Measurements from ENCODE around the gene RAB3IL1.

Gene RAB3IL1

GRCh38 chr11:61868571-61869428 lies 48.6 kb downstream of the RAB3IL1 start:
- Histone ChIP-seq H3K9ac (ENCODE audit: low read length) (no peak overlapping the region), H3K4me1 (ENCODE audit: control insufficient read depth, insufficient read depth, low read length) (peaks cover 20% of the 10 kb centered on the region), H3K4me3 (ENCODE audit: low read length) (no peak overlapping the region), H3K36me3 (ENCODE audit: control insufficient read depth, insufficient read depth, low read length, severe bottlenecking) (peaks cover 38% of the 10 kb centered on the region), H3K27me3 (replicated peaks; ENCODE audit: control insufficient read depth, insufficient read depth, low read length) (no peaks in the 10 kb centered on the region), H3K9me3 (ENCODE audit: control insufficient read depth, low read length) (no peaks in the 10 kb centered on the region)
- no peak for DNase-seq (ENCODE audit: low read depth)

- Histone ChIP-seq H3K36me3 (ENCODE audit: control insufficient read depth, insufficient read depth, low read length, severe bottlenecking) (peaks cover 44% of the 10 kb centered on the region), H3K4me1 (ENCODE audit: control insufficient read depth, insufficient read depth, low read length) (peaks cover 20% of the 10 kb centered on the region), H3K9me3 (ENCODE audit: control insufficient read depth, low read length) (no peaks in the 10 kb centered on the region)
Measured at GRCh38 chr11:61866958-61867343, 50.4 kb downstream of the RAB3IL1 start.

GRCh38 chr11:61866231-61866957 lies 51.0 kb downstream of the RAB3IL1 start:
- peaks cover 50% of the 10 kb centered on the region for H3K36me3 ChIP-seq (ENCODE audit: control insufficient read depth, insufficient read depth, low read length, severe bottlenecking)

More at GRCh38 chr11:61866958-61867343, 50.4 kb downstream of the RAB3IL1 start:
- H3K9ac ChIP-seq (ENCODE audit: low read length): no peak overlapping the region
- no peak for DNase-seq (ENCODE audit: low read depth)
- no peak overlapping the region for H3K4me3 ChIP-seq (ENCODE audit: low read length)
- H3K27me3 ChIP-seq (replicated peaks; ENCODE audit: control insufficient read depth, insufficient read depth, low read length): no peaks in the 10 kb centered on the region

GRCh38 chr11:61864814-61865775 lies 52.3 kb downstream of the RAB3IL1 start:
- peaks cover 4% of the 10 kb centered on the region for H3K4me1 ChIP-seq (ENCODE audit: control insufficient read depth, insufficient read depth, low read length)
- peaks cover 60% of the 10 kb centered on the region for H3K36me3 ChIP-seq (ENCODE audit: control insufficient read depth, insufficient read depth, low read length, severe bottlenecking)
- H3K4me3 ChIP-seq (ENCODE audit: low read length): no peak overlapping the region
- no peaks in the 10 kb centered on the region for H3K9me3 ChIP-seq (ENCODE audit: control insufficient read depth, low read length)
- no peaks in the 10 kb centered on the region for H3K27me3 ChIP-seq (replicated peaks; ENCODE audit: control insufficient read depth, insufficient read depth, low read length)
- no peak for DNase-seq (ENCODE audit: low read depth)
- no peak overlapping the region for H3K9ac ChIP-seq (ENCODE audit: low read length)

More at GRCh38 chr11:61866231-61866957, 51.0 kb downstream of the RAB3IL1 start:
- no peak overlapping the region for H3K9ac ChIP-seq (ENCODE audit: low read length)
- no peaks in the 10 kb centered on the region for H3K27me3 ChIP-seq (replicated peaks; ENCODE audit: control insufficient read depth, insufficient read depth, low read length)
- H3K4me3 ChIP-seq (ENCODE audit: low read length): no peak overlapping the region
- H3K9me3 ChIP-seq (ENCODE audit: control insufficient read depth, low read length): no peaks in the 10 kb centered on the region
- peaks cover 17% of the 10 kb centered on the region for H3K4me1 ChIP-seq (ENCODE audit: control insufficient read depth, insufficient read depth, low read length)
- no peak for DNase-seq (ENCODE audit: low read depth)

- no peak for DNase-seq (ENCODE audit: low read depth)
- no peaks in the 10 kb centered on the region for H3K9me3 ChIP-seq (ENCODE audit: control insufficient read depth, low read length)
- peaks cover 74% of the 10 kb centered on the region for H3K36me3 ChIP-seq (ENCODE audit: control insufficient read depth, insufficient read depth, low read length, severe bottlenecking)
- no peak overlapping the region for H3K9ac ChIP-seq (ENCODE audit: low read length)
- no peaks in the 10 kb centered on the region for H3K4me1 ChIP-seq (ENCODE audit: control insufficient read depth, insufficient read depth, low read length)
- no peaks in the 10 kb centered on the region for H3K27me3 ChIP-seq (replicated peaks; ENCODE audit: control insufficient read depth, insufficient read depth, low read length)
- no peak overlapping the region for H3K4me3 ChIP-seq (ENCODE audit: low read length)
Measured at GRCh38 chr11:61863548-61864081, 53.8 kb downstream of the RAB3IL1 start.

GRCh38 chr11:61862714-61863547 lies 54.4 kb downstream of the RAB3IL1 start:
- no peak overlapping the region for H3K4me3 ChIP-seq (ENCODE audit: low read length)
- DNase-seq (ENCODE audit: low read depth): no peak
- no peaks in the 10 kb centered on the region for H3K9me3 ChIP-seq (ENCODE audit: control insufficient read depth, low read length)
- H3K27me3 ChIP-seq (replicated peaks; ENCODE audit: control insufficient read depth, insufficient read depth, low read length): no peaks in the 10 kb centered on the region
- no peak overlapping the region for H3K9ac ChIP-seq (ENCODE audit: low read length)
- no peaks in the 10 kb centered on the region for H3K4me1 ChIP-seq (ENCODE audit: control insufficient read depth, insufficient read depth, low read length)
- H3K36me3 ChIP-seq (ENCODE audit: control insufficient read depth, insufficient read depth, low read length, severe bottlenecking): peaks cover 76% of the 10 kb centered on the region

DNA sequence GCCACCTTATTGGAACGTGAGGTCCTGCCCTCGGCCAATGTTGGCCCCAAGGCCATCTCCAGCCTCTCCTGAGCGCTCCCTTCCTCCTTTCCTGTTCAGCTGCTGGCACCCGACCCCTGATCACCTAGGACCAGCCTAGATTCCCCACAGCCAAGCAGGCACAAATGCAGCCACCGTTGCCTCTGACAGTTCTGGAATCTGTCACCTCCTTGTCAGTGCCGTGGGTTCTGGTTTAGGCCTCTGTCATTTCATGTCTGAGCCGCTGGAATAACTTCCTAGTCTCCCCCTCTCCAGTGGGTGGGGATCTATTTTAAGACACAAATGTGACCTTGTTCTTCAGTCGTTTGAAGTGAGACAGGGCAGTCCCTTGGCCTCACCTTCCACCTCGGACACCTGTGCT lies 55.7 kb downstream of the RAB3IL1 start:
- Histone ChIP-seq H3K4me1 (ENCODE audit: control insufficient read depth, insufficient read depth, low read length) (no peaks in the 10 kb centered on the region), H3K9ac (ENCODE audit: low read length) (no peak overlapping the region), H3K36me3 (ENCODE audit: control insufficient read depth, insufficient read depth, low read length, severe bottlenecking) (peaks cover 86% of the 10 kb centered on the region), H3K27me3 (replicated peaks; ENCODE audit: control insufficient read depth, insufficient read depth, low read length) (no peaks in the 10 kb centered on the region), H3K9me3 (ENCODE audit: control insufficient read depth, low read length) (no peaks in the 10 kb centered on the region), H3K4me3 (ENCODE audit: low read length) (no peak overlapping the region)
- DNase-seq (ENCODE audit: low read depth): no peak

DNA sequence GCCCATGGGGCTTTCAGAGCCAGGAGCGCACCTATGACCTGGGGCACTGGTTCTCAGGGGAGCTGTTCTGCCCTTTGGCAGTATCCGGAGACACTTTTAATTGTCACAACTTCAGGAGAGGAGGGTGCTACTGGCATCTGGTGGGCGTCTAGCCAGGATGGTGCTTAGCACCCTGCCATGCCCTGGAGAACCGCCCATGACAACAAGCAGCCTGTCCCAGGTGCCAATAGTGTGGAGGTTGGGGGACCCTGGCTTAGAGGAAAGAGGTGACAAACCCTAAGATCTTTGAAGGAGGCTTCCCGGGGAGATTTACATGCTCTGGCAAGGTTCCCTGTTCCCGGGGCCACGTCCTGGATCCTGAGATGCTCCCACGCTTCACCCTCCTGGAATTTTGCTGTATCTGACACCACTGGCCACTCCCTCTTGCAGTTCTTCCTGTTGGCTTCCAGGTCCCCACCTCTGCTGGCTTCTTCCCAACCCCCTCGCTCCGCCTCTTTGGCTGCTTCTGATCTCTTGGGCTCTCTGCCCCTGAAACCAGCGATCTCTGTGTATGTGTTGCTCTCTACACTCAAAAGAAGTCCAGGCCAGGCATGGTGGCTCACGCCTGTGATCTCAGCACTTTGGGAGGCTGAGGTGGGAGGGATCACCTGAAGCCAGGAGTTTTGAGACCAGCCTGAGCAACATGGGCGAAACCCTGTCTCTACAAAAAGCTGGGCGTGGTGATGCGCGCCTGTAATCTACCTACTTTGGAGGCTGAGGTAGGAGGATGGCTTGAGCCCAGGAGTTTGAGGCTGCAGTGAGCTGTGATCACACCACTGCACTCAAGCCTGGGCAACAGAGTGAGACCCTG lies 57.1 kb downstream of the RAB3IL1 start:
- H3K27me3 ChIP-seq (replicated peaks; ENCODE audit: control insufficient read depth, insufficient read depth, low read length): no peaks in the 10 kb centered on the region
- H3K9me3 ChIP-seq (ENCODE audit: control insufficient read depth, low read length): no peaks in the 10 kb centered on the region
- H3K36me3 ChIP-seq (ENCODE audit: control insufficient read depth, insufficient read depth, low read length, severe bottlenecking): peaks cover 80% of the 10 kb centered on the region
- no peak for DNase-seq (ENCODE audit: low read depth)
- no peaks in the 10 kb centered on the region for H3K4me1 ChIP-seq (ENCODE audit: control insufficient read depth, insufficient read depth, low read length)
- no peak overlapping the region for H3K4me3 ChIP-seq (ENCODE audit: low read length)
- H3K9ac ChIP-seq (ENCODE audit: low read length): no peak overlapping the region

- Histone ChIP-seq H3K9me3 (ENCODE audit: control insufficient read depth, low read length) (no peaks in the 10 kb centered on the region), H3K4me3 (ENCODE audit: low read length) (no peak overlapping the region), H3K4me1 (ENCODE audit: control insufficient read depth, insufficient read depth, low read length) (no peaks in the 10 kb centered on the region), H3K36me3 (ENCODE audit: control insufficient read depth, insufficient read depth, low read length, severe bottlenecking) (peaks cover 82% of the 10 kb centered on the region), H3K27me3 (replicated peaks; ENCODE audit: control insufficient read depth, insufficient read depth, low read length) (no peaks in the 10 kb centered on the region), H3K9ac (ENCODE audit: low read length) (no peak overlapping the region)
- no peak for DNase-seq (ENCODE audit: low read depth)
Measured at GRCh38 chr11:61855939-61856680, 61.3 kb downstream of the RAB3IL1 start.
